DND-41 (cell line): ENCODE results near the gene KLK4.

Source experiments
- ATAC-seq: fragments of 200-7000 bp; cut with Tn5 transposase; 3 replicates; pipeline ENCODE4 v1.9.1; 2021; ENCODE audit warnings: low read depth; ENCODE audit not compliant: insufficient read depth
- DNase-seq: peaks from one replicate; pipeline ENCODE4 v3.0.0-alpha.2; 2020
- H2AFZ ChIP-seq: 2 replicates; pipeline ENCODE4 v1.6.0; 2012; ENCODE audit warnings: low read depth, low read length
- H3K27ac ChIP-seq: 2 replicates; pipeline ENCODE4 v1.5.1; 2012; ENCODE audit warnings: low read length, inconsistent platforms
- H3K27me3 ChIP-seq: fragments of 200-600 bp; sonication (generic); 2 replicates; pipeline ENCODE4 v1.6.0; 2012; ENCODE audit warnings: low read length, mild to moderate bottlenecking, inconsistent platforms; ENCODE audit not compliant: insufficient read depth, poor library complexity
- H3K36me3 ChIP-seq: 2 replicates; pipeline ENCODE4 v1.5.1; 2012; ENCODE audit warnings: low read length, inconsistent platforms; ENCODE audit not compliant: insufficient read depth
- H3K4me1 ChIP-seq: 2 replicates; pipeline ENCODE4 v1.5.1; 2012; ENCODE audit warnings: mild to moderate bottlenecking, low read length; ENCODE audit not compliant: insufficient read depth
- H3K4me2 ChIP-seq: 2 replicates; pipeline ENCODE4 v1.6.0; 2012; ENCODE audit warnings: mild to moderate bottlenecking, moderate library complexity, low read length, inconsistent platforms; ENCODE audit not compliant: insufficient read depth
- H3K4me3 ChIP-seq, 2 experiments: fragments of 200-600 bp in 1 of 2; shearing (Covaris generic) in 1 of 2; 2 replicates each; pipeline ENCODE4 v1.5.1; 2012 to 2016; ENCODE audit warnings: inconsistent platforms in 2 of 2, low read length in 2 of 2, mild to moderate bottlenecking in 2 of 2, low read depth in 1 of 2, moderate library complexity in 1 of 2
- H3K79me2 ChIP-seq: 2 replicates; pipeline ENCODE4 v1.6.0; 2012; ENCODE audit warnings: low read length, inconsistent platforms; ENCODE audit not compliant: insufficient read depth
- H3K9ac ChIP-seq: 2 replicates; pipeline ENCODE4 v1.6.0; 2012; ENCODE audit warnings: low read depth, mild to moderate bottlenecking, inconsistent platforms, low read length, moderate library complexity
- H3K9me3 ChIP-seq: 2 replicates; pipeline ENCODE4 v1.5.1; 2012; ENCODE audit warnings: low read length, moderate library complexity, mild to moderate bottlenecking, inconsistent platforms; ENCODE audit not compliant: insufficient read depth, severe bottlenecking
- H4K20me1 ChIP-seq: 2 replicates; pipeline ENCODE4 v1.6.0; 2012; ENCODE audit warnings: low read length; ENCODE audit not compliant: insufficient read depth
- EZH2 ChIP-seq: IDR thresholded peaks from 3 replicates; pipeline ENCODE4 v1.6.1; 2012; ENCODE audit warnings: borderline replicate concordance, low read depth, mild to moderate bottlenecking, moderate library complexity, low read length, inconsistent platforms; ENCODE audit not compliant: severe bottlenecking
- TF ChIP-seq, protein P1 (sequence below): IDR thresholded peaks from 2 replicates; pipeline ENCODE4 v1.5.1; 2012; ENCODE audit warnings: borderline replicate concordance, low read length, moderate library complexity, mild to moderate bottlenecking; ENCODE audit not compliant: poor library complexity, severe bottlenecking; ENCODE audit errors: extremely low read depth

Gene KLK4

GRCh38 chr19:50890422-50891252 lies 20.6 kb downstream of the KLK4 start:
- Histone ChIP-seq H3K27me3 (peaks cover 5% of the 10 kb centered on the region), H2AFZ (no peak overlapping the region), H3K4me3 (no peak overlapping the region), H3K27ac (no peak overlapping the region), H3K9ac (no peak overlapping the region), H3K4me2 (no peak overlapping the region), H3K79me2 (no peaks in the 10 kb centered on the region), H4K20me1 (no peaks in the 10 kb centered on the region), H3K9me3 (peaks cover 8% of the 10 kb centered on the region), H3K4me1 (no peaks in the 10 kb centered on the region), H3K36me3 (no peaks in the 10 kb centered on the region)
- ATAC-seq (no peak), DNase-seq (no peak)
- TF ChIP-seq, protein P1, sequence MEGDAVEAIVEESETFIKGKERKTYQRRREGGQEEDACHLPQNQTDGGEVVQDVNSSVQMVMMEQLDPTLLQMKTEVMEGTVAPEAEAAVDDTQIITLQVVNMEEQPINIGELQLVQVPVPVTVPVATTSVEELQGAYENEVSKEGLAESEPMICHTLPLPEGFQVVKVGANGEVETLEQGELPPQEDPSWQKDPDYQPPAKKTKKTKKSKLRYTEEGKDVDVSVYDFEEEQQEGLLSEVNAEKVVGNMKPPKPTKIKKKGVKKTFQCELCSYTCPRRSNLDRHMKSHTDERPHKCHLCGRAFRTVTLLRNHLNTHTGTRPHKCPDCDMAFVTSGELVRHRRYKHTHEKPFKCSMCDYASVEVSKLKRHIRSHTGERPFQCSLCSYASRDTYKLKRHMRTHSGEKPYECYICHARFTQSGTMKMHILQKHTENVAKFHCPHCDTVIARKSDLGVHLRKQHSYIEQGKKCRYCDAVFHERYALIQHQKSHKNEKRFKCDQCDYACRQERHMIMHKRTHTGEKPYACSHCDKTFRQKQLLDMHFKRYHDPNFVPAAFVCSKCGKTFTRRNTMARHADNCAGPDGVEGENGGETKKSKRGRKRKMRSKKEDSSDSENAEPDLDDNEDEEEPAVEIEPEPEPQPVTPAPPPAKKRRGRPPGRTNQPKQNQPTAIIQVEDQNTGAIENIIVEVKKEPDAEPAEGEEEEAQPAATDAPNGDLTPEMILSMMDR, result no peak
- no peak for TF ChIP-seq EZH2

GRCh38 chr19:50889638-50890037 lies 21.6 kb downstream of the KLK4 start:
- Histone ChIP-seq H3K27ac (no peak overlapping the region), H3K36me3 (no peaks in the 10 kb centered on the region), H3K79me2 (no peaks in the 10 kb centered on the region), H3K4me3 (no peak overlapping the region), H3K4me1 (no peaks in the 10 kb centered on the region), H3K27me3 (peaks cover 11% of the 10 kb centered on the region), H2AFZ (no peak overlapping the region), H3K4me2 (no peak overlapping the region), H4K20me1 (no peaks in the 10 kb centered on the region), H3K9ac (no peak overlapping the region), H3K9me3 (peaks cover 1% of the 10 kb centered on the region)
- DNase-seq (no peak), ATAC-seq (no peak)
- TF ChIP-seq, protein P1, result no peak
- TF ChIP-seq EZH2, result no peak

DNA sequence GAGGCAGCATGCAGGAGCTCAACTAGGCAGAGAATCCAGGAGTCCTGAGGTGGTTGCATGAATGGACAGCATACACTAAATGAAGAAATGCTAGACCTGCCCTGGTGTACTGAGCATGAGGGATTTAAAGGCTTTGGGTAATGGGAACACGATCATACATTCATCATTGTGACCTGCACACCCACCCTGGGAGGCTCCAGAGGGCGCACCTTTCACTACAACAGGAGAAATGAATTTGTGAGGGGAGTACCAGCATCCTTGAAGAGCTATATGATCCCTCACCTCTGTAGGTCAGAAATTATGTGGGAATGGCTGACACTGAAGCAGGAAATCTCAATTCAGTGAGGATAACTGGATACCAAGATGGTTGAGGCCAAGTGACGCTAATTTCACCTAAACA lies 29.0 kb downstream of the KLK4 start:
- Histone ChIP-seq H3K4me3 (no peak overlapping the region), H3K9me3 (no peaks in the 10 kb centered on the region), H3K27me3 (peaks cover 12% of the 10 kb centered on the region), H3K9ac (no peak overlapping the region), H3K4me2 (no peak overlapping the region), H3K36me3 (no peaks in the 10 kb centered on the region), H4K20me1 (0 out of 2 replicates have a peak, but pooled peaks cover 5% of the 10 kb centered on the region), H3K79me2 (no peaks in the 10 kb centered on the region), H2AFZ (no peak overlapping the region), H3K4me1 (no peaks in the 10 kb centered on the region), H3K27ac (no peak overlapping the region)
- ATAC-seq, result no peak
- no peak for DNase-seq
- no peak for TF ChIP-seq EZH2
- TF ChIP-seq, protein P1, result peak; percentile 24
